SU-DHL-6 (cell line): ENCODE data around the gene RNF113B.

ENCODE experiments used
- H2AFZ ChIP-seq: fragments of 200-600 bp; sonication (generic); 2 replicates; pipeline ENCODE4 v1.6.1; 2014; ENCODE audit warnings: low read depth, mild to moderate bottlenecking, moderate library complexity, mixed read lengths, antibody characterized with exemption, low read length; ENCODE audit not compliant: severe bottlenecking
- H3F3A ChIP-seq: fragments of 200-600 bp; shearing (Covaris generic); 2 replicates; pipeline ENCODE4 v1.6.0; 2016; ENCODE audit warnings: antibody characterized with exemption, mild to moderate bottlenecking; ENCODE audit not compliant: insufficient read depth
- H3K27ac ChIP-seq: fragments of 200-600 bp; sonication (generic); 2 replicates; pipeline ENCODE4 v1.5.1; 2016; ENCODE audit warnings: low read depth, mild to moderate bottlenecking, low read length, moderate library complexity, mixed read lengths
- H3K27me3 ChIP-seq: fragments of 200-600 bp; sonication (generic), shearing (Covaris generic); 2 replicates; pipeline ENCODE4 v1.6.0; 2014; ENCODE audit warnings: mild to moderate bottlenecking, low read length
- H3K36me3 ChIP-seq: fragments of 200-600 bp; sonication (generic); 2 replicates; pipeline ENCODE4 v1.6.1; 2014; ENCODE audit warnings: mild to moderate bottlenecking, low read length, mixed read lengths
- H3K4me2 ChIP-seq: fragments of 300-600, 200-600 bp; shearing (Covaris generic), sonication (generic); 2 replicates; pipeline ENCODE4 v1.6.0; 2014; ENCODE audit warnings: low read length, low read depth, mild to moderate bottlenecking; ENCODE audit not compliant: poor library complexity, severe bottlenecking
- H3K4me3 ChIP-seq: fragments of 200-600 bp; sonication (generic); 2 replicates; pipeline ENCODE4 v1.5.1; 2014; ENCODE audit warnings: antibody characterized with exemption, low read length, mild to moderate bottlenecking, mixed read lengths; ENCODE audit not compliant: insufficient read depth, poor library complexity, severe bottlenecking
- H3K79me2 ChIP-seq: fragments of 200-600 bp; sonication (generic); 2 replicates; pipeline ENCODE4 v1.6.1; 2014; ENCODE audit warnings: mild to moderate bottlenecking, low read length, moderate library complexity; ENCODE audit not compliant: insufficient read depth
- H3K9ac ChIP-seq: fragments of 200-600 bp; sonication (generic); 2 replicates; pipeline ENCODE4 v1.7.0; 2014; ENCODE audit warnings: mild to moderate bottlenecking, low read length
- H3K9me2 ChIP-seq: fragments of 200-600 bp; sonication (generic); replicated peaks from 2 replicates; pipeline ENCODE4 v1.6.1; 2014; ENCODE audit warnings: low read length; ENCODE audit not compliant: insufficient read depth
- H3K9me3 ChIP-seq: fragments of 200-600 bp; sonication (generic); 2 replicates; pipeline ENCODE4 v1.6.1; 2014; ENCODE audit warnings: low read length, mixed read lengths; ENCODE audit not compliant: insufficient read depth
- H4K20me1 ChIP-seq: fragments of 200-600 bp; sonication (generic); 2 replicates; pipeline ENCODE4 v1.6.1; 2014; ENCODE audit warnings: low read depth, mild to moderate bottlenecking, antibody characterized with exemption, low read length, moderate library complexity, mixed read lengths
- EZH2phosphoT487 ChIP-seq: fragments of 200-600 bp; sonication (generic), shearing (Covaris generic); conservative IDR thresholded peaks from 2 replicates; pipeline ENCODE4 v1.6.1; 2018; ENCODE audit warnings: mild to moderate bottlenecking, antibody characterized with exemption, low read length, moderate library complexity, mixed read lengths
- TF ChIP-seq, protein P1 (sequence below): fragments of 200-600 bp; sonication (generic); IDR thresholded peaks from one replicate; pipeline ENCODE4 v1.5.1; 2017; ENCODE audit warnings: antibody characterized with exemption, mild to moderate bottlenecking, low read length, moderate library complexity; ENCODE audit not compliant: insufficient read depth, poor library complexity, severe bottlenecking

RNF113B gene

GRCh38 chr13:98147521-98147920 is 29.5 kb downstream of the RNF113B start:
- Histone ChIP-seq H3K27ac (no peak overlapping the region), H3K27me3 (no peaks in the 10 kb centered on the region), H2AFZ (no peak overlapping the region), H3K4me2 (no peak overlapping the region), H3K36me3 (no peaks in the 10 kb centered on the region), H3K79me2 (no peaks in the 10 kb centered on the region), H3K4me3 (no peak overlapping the region), H3K9me3 (no peaks in the 10 kb centered on the region), H3K9me2 (no peaks in the 10 kb centered on the region), H3F3A (no peaks in the 10 kb centered on the region), H3K9ac (no peak overlapping the region), H4K20me1 (no peaks in the 10 kb centered on the region)
- no peak for TF ChIP-seq EZH2phosphoT487
- TF ChIP-seq, protein P1, sequence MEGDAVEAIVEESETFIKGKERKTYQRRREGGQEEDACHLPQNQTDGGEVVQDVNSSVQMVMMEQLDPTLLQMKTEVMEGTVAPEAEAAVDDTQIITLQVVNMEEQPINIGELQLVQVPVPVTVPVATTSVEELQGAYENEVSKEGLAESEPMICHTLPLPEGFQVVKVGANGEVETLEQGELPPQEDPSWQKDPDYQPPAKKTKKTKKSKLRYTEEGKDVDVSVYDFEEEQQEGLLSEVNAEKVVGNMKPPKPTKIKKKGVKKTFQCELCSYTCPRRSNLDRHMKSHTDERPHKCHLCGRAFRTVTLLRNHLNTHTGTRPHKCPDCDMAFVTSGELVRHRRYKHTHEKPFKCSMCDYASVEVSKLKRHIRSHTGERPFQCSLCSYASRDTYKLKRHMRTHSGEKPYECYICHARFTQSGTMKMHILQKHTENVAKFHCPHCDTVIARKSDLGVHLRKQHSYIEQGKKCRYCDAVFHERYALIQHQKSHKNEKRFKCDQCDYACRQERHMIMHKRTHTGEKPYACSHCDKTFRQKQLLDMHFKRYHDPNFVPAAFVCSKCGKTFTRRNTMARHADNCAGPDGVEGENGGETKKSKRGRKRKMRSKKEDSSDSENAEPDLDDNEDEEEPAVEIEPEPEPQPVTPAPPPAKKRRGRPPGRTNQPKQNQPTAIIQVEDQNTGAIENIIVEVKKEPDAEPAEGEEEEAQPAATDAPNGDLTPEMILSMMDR, result no peak

DNA sequence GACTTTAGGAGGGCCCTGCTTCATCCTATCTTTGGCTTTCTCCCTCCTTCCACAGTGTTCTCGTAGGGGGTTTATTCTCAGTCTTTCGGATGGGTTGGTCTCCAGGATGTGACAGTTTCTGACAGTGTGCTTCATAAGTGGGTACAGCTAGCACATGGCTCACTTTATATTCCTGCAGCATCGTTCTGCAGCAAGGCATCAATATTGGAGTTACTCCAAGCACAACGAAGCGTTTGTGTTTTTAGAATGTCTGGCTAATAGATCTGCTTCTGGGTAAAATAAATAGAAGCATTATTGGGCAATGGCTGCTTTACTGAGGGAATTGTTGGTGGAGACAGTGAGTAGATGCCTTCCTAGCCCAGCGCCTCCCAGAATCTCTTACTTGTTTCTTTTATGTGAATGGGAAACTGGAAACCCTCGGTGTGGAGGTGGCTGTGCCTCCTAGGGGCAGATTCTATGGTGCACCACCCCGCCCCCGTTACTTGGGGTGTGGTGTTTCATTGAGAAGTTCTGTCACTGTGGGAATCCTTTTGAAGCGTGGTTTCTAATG is 32.2 kb downstream of the RNF113B start:
- Histone ChIP-seq H3K27me3 (no peaks in the 10 kb centered on the region), H3F3A (no peaks in the 10 kb centered on the region), H3K79me2 (no peaks in the 10 kb centered on the region), H2AFZ (no peak overlapping the region), H4K20me1 (no peaks in the 10 kb centered on the region), H3K27ac (no peak overlapping the region), H3K4me2 (no peak overlapping the region), H3K4me3 (no peak overlapping the region), H3K9me2 (no peaks in the 10 kb centered on the region), H3K36me3 (no peaks in the 10 kb centered on the region), H3K9ac (no peak overlapping the region), H3K9me3 (no peaks in the 10 kb centered on the region)
- no peak for TF ChIP-seq EZH2phosphoT487
- TF ChIP-seq, protein P1, result no peak

DNA sequence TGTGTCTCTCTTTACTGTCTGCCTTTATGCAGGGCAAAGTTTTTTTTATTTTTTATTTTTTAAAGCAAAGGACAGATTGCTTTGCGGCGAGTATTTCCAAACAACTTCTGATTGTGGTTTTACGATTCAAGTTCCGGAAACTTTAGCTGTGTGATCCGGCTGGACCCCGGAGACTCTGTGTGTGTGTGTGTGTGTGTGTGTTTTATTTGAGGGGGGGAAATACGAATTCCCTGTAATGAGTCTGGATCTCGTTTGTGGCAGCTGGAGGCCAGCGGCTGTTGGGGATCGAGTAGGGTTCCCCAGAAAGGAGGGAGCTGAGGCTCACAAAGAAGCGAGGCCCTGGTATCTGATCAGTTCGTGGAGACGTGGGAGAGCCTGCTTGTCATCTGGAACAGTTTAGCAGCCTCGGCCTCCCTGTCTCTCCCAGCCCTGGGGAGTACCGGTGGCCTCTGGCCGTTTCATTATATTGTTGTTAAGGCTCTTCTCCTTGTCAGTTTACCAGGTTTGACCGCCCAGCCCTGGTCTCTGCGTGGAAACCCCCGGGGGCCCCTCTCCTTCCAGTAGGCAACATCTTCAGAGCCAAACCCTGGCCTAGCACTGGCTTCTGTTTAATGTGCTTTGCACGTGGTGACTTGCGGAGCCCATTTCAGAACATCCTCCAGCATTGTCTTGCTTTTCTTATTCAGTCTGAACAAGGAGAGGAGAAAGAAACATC is 32.9 kb downstream of the RNF113B start:
- Histone ChIP-seq H3K27ac (no peak overlapping the region), H3K4me3 (no peak overlapping the region), H3K9me2 (no peaks in the 10 kb centered on the region), H3K27me3 (no peaks in the 10 kb centered on the region), H4K20me1 (no peaks in the 10 kb centered on the region), H3K9ac (no peak overlapping the region), H3K9me3 (no peaks in the 10 kb centered on the region), H3K79me2 (no peaks in the 10 kb centered on the region), H3K36me3 (no peaks in the 10 kb centered on the region), H3K4me2 (no peak overlapping the region), H2AFZ (no peak overlapping the region), H3F3A (no peaks in the 10 kb centered on the region)
- TF ChIP-seq EZH2phosphoT487, result no peak
- TF ChIP-seq, protein P1, result no peak
